Astrocyte of the spinal cord (primary cell): Measurements from ENCODE around the gene MXRA7.

Source experiments
- DNase-seq: peaks from one replicate; pipeline ENCODE4 v3.0.0; 2011; ENCODE audit warnings: low read depth, low spot score
- H3K4me3 ChIP-seq: 2 replicates; pipeline ENCODE4 v1.5.1; 2011; ENCODE audit warnings: low read depth, mild to moderate bottlenecking, low read length, moderate library complexity
- CTCF ChIP-seq: IDR thresholded peaks from 2 replicates; pipeline ENCODE4 v1.5.1; 2012; ENCODE audit warnings: low read depth, mild to moderate bottlenecking, low read length, inconsistent platforms
- in situ Hi-C: cut with HindIII; loops from 2 replicates; pipeline ENCODE4 v1.10.0; 2017; ENCODE audit warnings: low sequenced_read_pairs

Gene MXRA7

DNA sequence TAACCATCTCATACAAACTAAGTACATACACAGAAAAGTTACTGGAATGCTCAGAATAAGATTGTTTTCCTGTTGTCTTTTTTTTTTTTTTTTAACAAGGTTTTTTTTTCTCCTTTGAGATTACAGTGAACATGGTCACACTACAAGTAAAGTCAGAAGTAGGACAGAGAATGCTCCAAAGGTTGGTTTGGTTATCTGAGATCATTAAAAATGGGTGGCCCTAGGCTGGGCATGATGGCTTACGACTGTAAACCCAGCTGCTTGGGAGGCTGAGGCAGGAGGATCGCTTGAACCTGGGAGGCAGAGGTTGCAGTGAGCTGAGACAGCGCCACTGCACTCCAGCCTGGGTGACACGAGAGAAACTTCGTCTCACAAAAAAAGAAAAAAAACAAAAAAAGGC is 60.3 kb downstream of the MXRA7 start:
- H3K4me3 ChIP-seq, result no peak overlapping the region
- in situ Hi-C loops, result no loop called here
- DNase-seq, result no peak
- no peak for TF ChIP-seq CTCF

DNA sequence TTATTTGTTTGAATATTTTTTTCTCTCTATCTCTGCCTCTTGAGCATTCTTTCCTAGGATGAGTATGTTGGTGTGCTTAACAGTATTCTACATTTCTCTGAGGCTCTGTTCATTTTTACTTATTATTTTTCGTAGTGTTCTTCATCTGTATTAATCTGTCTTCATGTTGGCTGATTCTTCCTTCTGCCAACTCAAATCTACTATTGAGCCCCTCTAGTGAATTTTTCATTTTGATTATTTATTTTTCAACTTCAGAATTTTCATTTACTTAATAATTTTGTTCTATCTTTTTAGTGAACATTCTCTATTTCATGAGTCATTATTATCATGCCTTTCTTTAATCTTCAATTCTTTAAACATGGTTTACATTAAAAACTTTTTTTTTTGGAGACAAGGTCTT is 64.1 kb downstream of the MXRA7 start:
- no peak for TF ChIP-seq CTCF
- DNase-seq, result no peak
- no peak overlapping the region for H3K4me3 ChIP-seq
- in situ Hi-C loops, result no loop called here

- TF ChIP-seq CTCF, result no peak
- no peak for DNase-seq
- in situ Hi-C loops, result no loop called here
- no peak overlapping the region for H3K4me3 ChIP-seq
Measured at GRCh38 chr17:76645481-76645880, 65.3 kb downstream of the MXRA7 start.

GRCh38 chr17:76644995-76645394 is 65.8 kb downstream of the MXRA7 start:
- no peak for DNase-seq
- no peak for TF ChIP-seq CTCF
- H3K4me3 ChIP-seq, result no peak overlapping the region
- in situ Hi-C loops, result no loop called here

GRCh38 chr17:76643553-76644148 is 67.1 kb downstream of the MXRA7 start, which contains the start of gene ST6GALNAC1:
ST6GALNAC1 (minus strand) TSS chr17:76643757; CDS start chr17:76643638, 119 bp downstream.
- no peak for TF ChIP-seq CTCF
- no peak within 1 kb of the TSS for H3K4me3 ChIP-seq
- DNase-seq, result no peak
- in situ Hi-C loops, result no loop called here

- DNase-seq, result no peak
- H3K4me3 ChIP-seq, result no peak overlapping the region
- in situ Hi-C loops, result no loop called here
- TF ChIP-seq CTCF, result no peak
Measured at GRCh38 chr17:76642994-76643393, 67.8 kb downstream of the MXRA7 start.
